Neural cell (in vitro differentiated cells): ENCODE data around the gene NDUFA12. TPM values are rescaled to one million over a fixed set of nuclear protein-coding genes. Genes with fewer than 3 reads are reported as not detected.

ENCODE experiments used
- H2AFZ ChIP-seq: fragments of 200-600, 300-800 bp; sonication (generic), shearing (Covaris generic); 2 replicates; pipeline ENCODE4 v1.6.0; 2014; ENCODE audit warnings: low read depth, mild to moderate bottlenecking, antibody characterized with exemption, low read length, moderate library complexity
- H3F3A ChIP-seq: fragments of 200-600 bp; shearing (Covaris generic); 2 replicates; pipeline ENCODE4 v1.6.1; 2016; ENCODE audit warnings: mild to moderate bottlenecking, moderate library complexity, mixed read lengths, antibody characterized with exemption, low read length; ENCODE audit not compliant: insufficient read depth, poor library complexity, severe bottlenecking
- H3K27ac ChIP-seq: fragments of 200-600, 300-800 bp; sonication (generic), shearing (Covaris generic); 2 replicates; pipeline ENCODE4 v1.5.1; 2014; ENCODE audit warnings: mild to moderate bottlenecking, low read length, moderate library complexity
- H3K27me3 ChIP-seq: fragments of 300-800, 200-600 bp; sonication (generic), shearing (Covaris generic); 2 replicates; pipeline ENCODE4 v1.6.0; 2014; ENCODE audit warnings: mild to moderate bottlenecking, low read depth, low read length, moderate library complexity; ENCODE audit not compliant: insufficient read depth
- H3K36me3 ChIP-seq: fragments of 300-800, 200-600 bp; sonication (generic), shearing (Covaris generic); 2 replicates; pipeline ENCODE4 v1.5.1; 2014; ENCODE audit warnings: mild to moderate bottlenecking, antibody characterized with exemption, low read length, moderate library complexity; ENCODE audit not compliant: insufficient read depth
- H3K4me2 ChIP-seq: fragments of 300-800, 200-600 bp; sonication (generic), shearing (Covaris generic); 2 replicates; pipeline ENCODE4 v1.6.0; 2014; ENCODE audit warnings: mild to moderate bottlenecking, low read length
- H3K4me3 ChIP-seq: fragments of 300-800, 200-600 bp; sonication (generic), shearing (Covaris generic); 2 replicates; pipeline ENCODE4 v1.5.1; 2014; ENCODE audit warnings: mild to moderate bottlenecking, low read length, moderate library complexity
- H3K79me2 ChIP-seq: fragments of 200-600 bp; shearing (Covaris generic); replicated peaks from 2 replicates; pipeline ENCODE4 v1.6.0; 2014; ENCODE audit warnings: mild to moderate bottlenecking, low read length, moderate library complexity; ENCODE audit not compliant: insufficient read depth
- H3K9ac ChIP-seq: fragments of 300-800, 200-600 bp; sonication (generic), shearing (Covaris generic); 2 replicates; pipeline ENCODE4 v1.6.1; 2016; ENCODE audit warnings: mild to moderate bottlenecking, low read length, mixed read lengths
- H3K9me2 ChIP-seq: fragments of 200-600 bp; shearing (Covaris generic); 2 replicates; pipeline ENCODE4 v1.6.1; 2016; ENCODE audit warnings: mild to moderate bottlenecking, low read length, mixed read lengths; ENCODE audit not compliant: insufficient read depth
- H3K9me3 ChIP-seq: fragments of 200-600, 300-800 bp; sonication (generic), shearing (Covaris generic); 2 replicates; pipeline ENCODE4 v1.6.1; 2016; ENCODE audit warnings: mild to moderate bottlenecking, mixed run types, low read length, moderate library complexity, mixed read lengths
- H4K20me1 ChIP-seq: fragments of 200-600 bp; shearing (Covaris generic); 2 replicates; pipeline ENCODE4 v1.6.1; 2016; ENCODE audit warnings: mild to moderate bottlenecking, mixed run types; ENCODE audit not compliant: insufficient read depth
- CTCF ChIP-seq: fragments of 450-650 bp; IDR thresholded peaks from 2 replicates; pipeline ENCODE4 v1.5.1; 2014; ENCODE audit warnings: antibody characterized with exemption, mild to moderate bottlenecking, moderate library complexity; ENCODE audit not compliant: poor library complexity, severe bottlenecking
- EP300 ChIP-seq: fragments of 450-650 bp; conservative IDR thresholded peaks from 2 replicates; pipeline ENCODE4 v1.6.1; 2014; ENCODE audit warnings: antibody characterized with exemption, mild to moderate bottlenecking, moderate library complexity; ENCODE audit not compliant: poor library complexity, severe bottlenecking
- EZH2 ChIP-seq: fragments of 200-600, 300-800 bp; shearing (Covaris generic), sonication (generic); IDR thresholded peaks from 2 replicates; pipeline ENCODE4 v1.6.1; 2014; ENCODE audit warnings: antibody characterized with exemption, low read length, borderline replicate concordance, mild to moderate bottlenecking; ENCODE audit not compliant: insufficient read depth, poor library complexity, severe bottlenecking
- MXI1 ChIP-seq: fragments of 450-650 bp; conservative IDR thresholded peaks from 2 replicates; pipeline ENCODE4 v1.6.1; 2014; ENCODE audit warnings: antibody characterized with exemption, mild to moderate bottlenecking; ENCODE audit not compliant: poor library complexity, severe bottlenecking
- POLR2AphosphoS5 ChIP-seq: IDR thresholded peaks from 2 replicates; pipeline ENCODE4 v1.6.1; 2012
- RAD21 ChIP-seq: fragments of 450-650 bp; conservative IDR thresholded peaks from 2 replicates; pipeline ENCODE4 v1.6.1; 2014; ENCODE audit warnings: antibody characterized with exemption, mild to moderate bottlenecking, moderate library complexity
- REST ChIP-seq: IDR thresholded peaks from 2 replicates; pipeline ENCODE4 v1.6.1; 2012; ENCODE audit warnings: borderline replicate concordance
- SMC3 ChIP-seq: fragments of 450-650 bp; conservative IDR thresholded peaks from 2 replicates; pipeline ENCODE4 v1.6.1; 2014; ENCODE audit warnings: antibody characterized with exemption, mild to moderate bottlenecking, moderate library complexity; ENCODE audit not compliant: poor library complexity
- TAF1 ChIP-seq: IDR thresholded peaks from 2 replicates; pipeline ENCODE4 v1.6.1; 2012; ENCODE audit warnings: low read depth
- polyA plus RNA-seq: library from polyadenylated mRNA; depleted of rRNA; stranded (reverse); fragments of >200 nt; gene quantifications from 2 replicates; pipeline ENCODE4 v1.2.3, GENCODE V29; 2014

NDUFA12 gene
- polyA plus RNA-seq, 1 donor from 2014 or later = 357 TPM

GRCh38 chr12:94982456-94982855 is 21.0 kb downstream of the NDUFA12 start:
- Histone ChIP-seq H3K9me2 (no peaks in the 10 kb centered on the region), H3K27ac (no peak overlapping the region), H3K79me2 (no peaks in the 10 kb centered on the region), H3F3A (no peaks in the 10 kb centered on the region), H3K4me2 (no peak overlapping the region), H2AFZ (no peak overlapping the region), H3K9me3 (no peaks in the 10 kb centered on the region), H3K4me3 (no peak overlapping the region), H3K36me3 (no peaks in the 10 kb centered on the region), H3K9ac (no peak overlapping the region), H3K27me3 (no peaks in the 10 kb centered on the region), H4K20me1 (no peaks in the 10 kb centered on the region)
- TF ChIP-seq SMC3 = no peak
- no peak for TF ChIP-seq MXI1
- TF ChIP-seq EP300 = no peak
- no peak for TF ChIP-seq TAF1
- TF ChIP-seq EZH2 = no peak
- no peak for TF ChIP-seq CTCF
- TF ChIP-seq POLR2AphosphoS5 = no peak
- no peak for TF ChIP-seq RAD21
- no peak for TF ChIP-seq REST

- Histone ChIP-seq H4K20me1 (no peaks in the 10 kb centered on the region), H3K4me3 (no peak overlapping the region), H3K79me2 (no peaks in the 10 kb centered on the region), H2AFZ (no peak overlapping the region), H3K36me3 (no peaks in the 10 kb centered on the region), H3K4me2 (no peak overlapping the region), H3K27me3 (no peaks in the 10 kb centered on the region), H3F3A (no peaks in the 10 kb centered on the region), H3K9me2 (no peaks in the 10 kb centered on the region), H3K9me3 (no peaks in the 10 kb centered on the region), H3K27ac (no peak overlapping the region), H3K9ac (no peak overlapping the region)
- TF ChIP-seq EP300 = no peak
- TF ChIP-seq CTCF = peak; percentile 80
- TF ChIP-seq MXI1 = no peak
- peak; percentile 88 for TF ChIP-seq RAD21
- no peak for TF ChIP-seq REST
- TF ChIP-seq SMC3 = peak; percentile 88
Observed at GRCh38 chr12:94980577-94980976, 22.9 kb downstream of the NDUFA12 start.
